HG02981 (cell line): ENCODE results near the gene TRMT61A.

ENCODE experiments used
- ATAC-seq: cut with Tn5 transposase; IDR thresholded peaks from one replicate; pipeline ENCODE4 v1.9.1; 2021; ENCODE audit warnings: mild to moderate bottlenecking, moderate library complexity; ENCODE audit not compliant: unreplicated experiment

TRMT61A gene

GRCh38 chr14:103533999-103534575 is 5.1 kb downstream of the TRMT61A start:
- no peak for ATAC-seq

- no peak for ATAC-seq
Measured at GRCh38 chr14:103534576-103535061, 5.6 kb downstream of the TRMT61A start.

GRCh38 chr14:103535081-103535890 is 6.3 kb downstream of the TRMT61A start:
- ATAC-seq, result no peak

- no peak for ATAC-seq
Measured at GRCh38 chr14:103535891-103536565, 7.0 kb downstream of the TRMT61A start.

- no peak for ATAC-seq
Measured at GRCh38 chr14:103536693-103537092, 7.7 kb downstream of the TRMT61A start.

- ATAC-seq, result no peak
Measured at GRCh38 chr14:103537175-103537990, 8.4 kb downstream of the TRMT61A start.

- ATAC-seq, result no peak
Measured at GRCh38 chr14:103538291-103539055, 9.5 kb downstream of the TRMT61A start.

GRCh38 chr14:103539056-103539825 is 10.2 kb downstream of the TRMT61A start:
- no peak for ATAC-seq

GRCh38 chr14:103540821-103541708 is 12.1 kb downstream of the TRMT61A start:
- no peak for ATAC-seq

- ATAC-seq, result no peak
Measured at GRCh38 chr14:103541709-103542604, 13.0 kb downstream of the TRMT61A start.

GRCh38 chr14:103542605-103543088 is 13.7 kb downstream of the TRMT61A start:
- ATAC-seq, result no peak

GRCh38 chr14:103543140-103543539 is 14.1 kb downstream of the TRMT61A start:
- ATAC-seq, result no peak

- no peak for ATAC-seq
Measured at GRCh38 chr14:103543721-103544387, 14.9 kb downstream of the TRMT61A start.

GRCh38 chr14:103544388-103545218 is 15.6 kb downstream of the TRMT61A start:
- ATAC-seq, result no peak

- no peak for ATAC-seq
Measured at GRCh38 chr14:103545219-103545914, 16.4 kb downstream of the TRMT61A start.
